HG03060 (cell line): Measurements from ENCODE around the gene CACNA1E.

Source experiments
- ATAC-seq: cut with Tn5 transposase; IDR thresholded peaks from one replicate; pipeline ENCODE4 v1.9.1; 2021; ENCODE audit warnings: low read depth, moderate number of reproducible peaks; ENCODE audit not compliant: unreplicated experiment

The CACNA1E gene

GRCh38 chr1:181482521-181483284 is 614 bp upstream of the CACNA1E start:
- ATAC-seq = no peak

- ATAC-seq = no peak
Observed at GRCh38 chr1:181484821-181485220, 1.5 kb downstream of the CACNA1E start.

GRCh38 chr1:181485287-181486097 is 2.2 kb downstream of the CACNA1E start:
- ATAC-seq = peak; percentile 49

GRCh38 chr1:181486098-181486420 is 2.7 kb downstream of the CACNA1E start:
- no peak for ATAC-seq

GRCh38 chr1:181488866-181489265 is 5.5 kb downstream of the CACNA1E start:
- ATAC-seq = no peak

- no peak for ATAC-seq
Observed at GRCh38 chr1:181490276-181490675, 7.0 kb downstream of the CACNA1E start.

GRCh38 chr1:181490740-181491712 is 7.7 kb downstream of the CACNA1E start:
- ATAC-seq = no peak

- no peak for ATAC-seq
Observed at GRCh38 chr1:181493166-181493565, 9.8 kb downstream of the CACNA1E start.

- no peak for ATAC-seq
Observed at GRCh38 chr1:181493885-181494284, 10.6 kb downstream of the CACNA1E start.

GRCh38 chr1:181496759-181497158 is 13.4 kb downstream of the CACNA1E start:
- ATAC-seq = no peak

- no peak for ATAC-seq
Observed at GRCh38 chr1:181497870-181498269, 14.6 kb downstream of the CACNA1E start.

- ATAC-seq = no peak
Observed at GRCh38 chr1:181499825-181500224, 16.5 kb downstream of the CACNA1E start.

GRCh38 chr1:181500636-181501035 is 17.3 kb downstream of the CACNA1E start:
- ATAC-seq = no peak

GRCh38 chr1:181501612-181502011 is 18.3 kb downstream of the CACNA1E start:
- no peak for ATAC-seq

GRCh38 chr1:181503171-181503810 is 20.0 kb downstream of the CACNA1E start:
- ATAC-seq = no peak

- peak; percentile 29 for ATAC-seq
Observed at GRCh38 chr1:181504399-181504842, 21.1 kb downstream of the CACNA1E start.

- no peak for ATAC-seq
Observed at GRCh38 chr1:181506563-181507353, 23.4 kb downstream of the CACNA1E start.

- no peak for ATAC-seq
Observed at GRCh38 chr1:181508486-181509165, 25.3 kb downstream of the CACNA1E start.

GRCh38 chr1:181513786-181514297 is 30.5 kb downstream of the CACNA1E start:
- peak; percentile 8 for ATAC-seq
